Osteocyte (in vitro differentiated cells): ENCODE results near the gene HIC1. TPM values are rescaled to one million over a fixed set of nuclear protein-coding genes. Genes with fewer than 3 reads are reported as not detected.

Experiments used
- DNase-seq: peaks from one replicate; pipeline ENCODE4 v3.0.0; 2021; ENCODE audit warnings: mixed read lengths; ENCODE audit not compliant: unreplicated experiment; ENCODE audit errors: extremely low spot score
- H3K27ac Mint-ChIP-seq: one replicate; pipeline ENCODE4 v1.8.0; 2021; ENCODE audit warnings: mild to moderate bottlenecking, mixed read lengths; ENCODE audit not compliant: unreplicated experiment
- H3K27me3 Mint-ChIP-seq: one replicate; pipeline ENCODE4 v1.8.0; 2021; ENCODE audit warnings: mixed read lengths; ENCODE audit not compliant: unreplicated experiment
- H3K36me3 Mint-ChIP-seq: one replicate; pipeline ENCODE4 v1.8.0; 2021; ENCODE audit warnings: mixed read lengths; ENCODE audit not compliant: unreplicated experiment
- H3K4me1 Mint-ChIP-seq: one replicate; pipeline ENCODE4 v1.8.0; 2021; ENCODE audit warnings: mixed read lengths; ENCODE audit not compliant: unreplicated experiment
- H3K4me3 Mint-ChIP-seq: one replicate; pipeline ENCODE4 v1.8.0; 2021; ENCODE audit warnings: mild to moderate bottlenecking, moderate library complexity, mixed read lengths; ENCODE audit not compliant: unreplicated experiment
- H3K9me3 Mint-ChIP-seq: one replicate; pipeline ENCODE4 v1.8.0; 2021; ENCODE audit warnings: mixed read lengths; ENCODE audit not compliant: unreplicated experiment
- CTCF ChIP-seq: fragments of 200-600 bp; sonication (generic); IDR thresholded peaks from 2 replicates; pipeline ENCODE4 v1.5.0; 2021; ENCODE audit warnings: antibody characterized with exemption, mild to moderate bottlenecking, moderate library complexity
- total RNA-seq: library from RNA; stranded (reverse); gene quantifications from 2 replicates; pipeline ENCODE4 v1.2.1, GENCODE V29; 2021

Gene HIC1
- total RNA-seq, 1 donor from 2014 or later = 3.3 TPM

- no peak for TF ChIP-seq CTCF
- Mint-ChIP-seq H3K4me1 (peaks cover 25% of the 10 kb centered on the region), H3K4me3 (no peak overlapping the region), H3K27ac (no peak overlapping the region), H3K36me3 (no peaks in the 10 kb centered on the region), H3K9me3 (no peaks in the 10 kb centered on the region), H3K27me3 (peaks cover 4% of the 10 kb centered on the region)
- DNase-seq = peak; percentile 86
Measured at GRCh38 chr17:2050300-2051060, 4.4 kb upstream of the HIC1 start.

DNA sequence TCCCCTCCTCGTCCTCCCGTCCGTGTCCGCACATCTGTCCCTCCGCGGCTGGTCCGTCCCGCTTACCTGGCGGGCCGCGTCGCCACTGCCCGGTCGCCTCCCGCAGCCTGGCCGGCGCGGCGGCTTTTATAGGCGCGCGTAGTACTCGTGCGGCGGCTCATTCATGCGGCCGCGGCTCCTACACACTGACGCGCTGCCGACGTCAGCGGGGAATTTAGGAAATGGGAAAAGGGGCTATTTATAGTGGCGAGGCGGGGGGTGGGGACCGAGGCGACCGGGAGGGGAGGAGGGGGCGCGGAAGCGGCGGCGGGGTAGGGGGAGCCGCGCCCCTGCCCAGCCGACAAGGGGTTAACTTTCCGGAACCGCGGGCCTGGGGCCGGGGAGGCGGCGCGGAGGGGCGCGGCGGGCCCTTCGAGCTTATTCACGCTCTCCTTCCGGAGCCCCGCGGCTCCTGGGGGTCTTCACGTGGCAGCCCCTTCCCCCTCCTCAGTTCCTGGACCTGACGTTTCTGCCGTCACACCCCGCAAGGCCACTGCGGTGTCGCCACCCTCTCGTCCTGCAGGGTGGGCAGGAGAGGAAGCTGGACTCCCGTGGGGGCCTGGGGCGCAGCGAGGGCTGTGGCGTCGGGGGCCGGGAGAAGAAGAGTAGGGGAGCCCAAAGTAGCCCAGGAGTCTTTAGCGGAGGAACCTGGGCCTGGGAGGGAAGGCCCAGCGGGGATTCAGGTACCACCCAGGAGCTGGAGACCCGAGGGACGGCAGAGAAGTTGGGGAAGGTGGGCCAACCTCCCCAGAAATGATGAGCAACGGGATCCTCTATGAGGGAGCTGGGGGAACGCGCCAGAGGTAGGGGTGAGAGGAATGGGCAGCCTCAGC is 3.6 kb upstream of the HIC1 start:
- peak overlapping the region; percentile 26 for H3K4me3 Mint-ChIP-seq
- no peaks in the 10 kb centered on the region for H3K9me3 Mint-ChIP-seq
- no peaks in the 10 kb centered on the region for H3K36me3 Mint-ChIP-seq
- no peak overlapping the region for H3K27ac Mint-ChIP-seq
- TF ChIP-seq CTCF = no peak
- peaks cover 25% of the 10 kb centered on the region for H3K4me1 Mint-ChIP-seq
- H3K27me3 Mint-ChIP-seq = peaks cover 4% of the 10 kb centered on the region
- peak; percentile 81 for DNase-seq

DNA sequence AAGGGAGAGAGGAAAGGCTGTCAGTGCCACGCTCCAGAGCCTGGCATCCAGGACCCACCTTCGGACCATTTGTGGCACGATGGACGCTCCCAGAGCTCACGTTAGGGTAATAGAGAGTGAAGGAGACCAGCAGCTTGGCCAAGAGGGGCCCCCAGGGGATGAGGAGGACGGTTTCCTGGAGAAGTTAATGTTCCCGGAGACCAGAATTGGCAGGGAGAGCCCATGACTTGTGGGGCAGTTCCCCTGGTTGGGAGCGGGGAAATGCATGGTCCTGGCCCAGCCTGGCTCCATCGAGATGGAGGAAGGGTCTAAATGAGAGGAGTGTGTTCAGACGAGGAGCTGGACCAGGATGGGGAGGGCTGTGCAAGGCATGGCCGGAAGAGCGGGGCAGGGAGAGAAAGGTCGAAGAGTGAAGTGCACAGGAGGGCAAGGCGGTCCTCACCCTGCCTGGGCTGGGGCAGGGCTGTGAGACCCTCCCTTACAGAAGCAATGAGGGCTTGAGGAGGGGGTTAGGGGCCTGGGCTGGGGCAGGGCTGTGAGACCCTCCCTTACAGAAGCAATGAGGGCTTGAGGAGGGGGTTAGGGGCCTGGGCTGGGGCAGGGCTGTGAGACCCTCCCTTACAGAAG is 2.9 kb upstream of the HIC1 start:
- Mint-ChIP-seq H3K4me3 (peak overlapping the region; percentile 26), H3K27ac (peak overlapping the region; percentile 25), H3K4me1 (peaks cover 25% of the 10 kb centered on the region), H3K27me3 (peaks cover 4% of the 10 kb centered on the region), H3K9me3 (no peaks in the 10 kb centered on the region), H3K36me3 (no peaks in the 10 kb centered on the region)
- DNase-seq = no peak
- no peak for TF ChIP-seq CTCF

- peak; percentile 84 for TF ChIP-seq CTCF
Measured at GRCh38 chr17:2053380-2054261, 1.3 kb upstream of the HIC1 start.

More at GRCh38 chr17:2053380-2054261, 1.3 kb upstream of the HIC1 start:
- Mint-ChIP-seq H3K4me1 (peaks cover 25% of the 10 kb centered on the region), H3K27me3 (peaks cover 4% of the 10 kb centered on the region), H3K27ac (peak overlapping the region; percentile 56), H3K9me3 (no peaks in the 10 kb centered on the region), H3K4me3 (peak overlapping the region; percentile 62), H3K36me3 (no peaks in the 10 kb centered on the region)
- DNase-seq = peak; percentile 91
